Heart right ventricle (tissue), 16 donors: ENCODE results near the gene HDAC10. TPM values are rescaled to one million over a fixed set of nuclear protein-coding genes. Genes with fewer than 3 reads are reported as not detected.

ENCODE experiments used
- ATAC-seq, 8 donors: fragments of 200-7000 bp; cut with Tn5 transposase; one replicate each; pipeline ENCODE4 v1.9.1; 2020; ENCODE audit warnings: mild to moderate bottlenecking in 8 of 8, moderate library complexity in 8 of 8, moderate number of reproducible peaks in 1 of 8
- DNase-seq, 2 donors: peaks; one replicate each; pipeline ENCODE4 v3.0.0-alpha.2; 2020
- H3K27ac ChIP-seq, 10 donors: fragments of 200-600 bp; sonication (generic) in 2 of 10; one replicate each; pipeline versions ENCODE4 v1.5.0 to v1.8.0; 2020 to 2022; ENCODE audit warnings: mild to moderate bottlenecking in 3 of 10
- H3K27me3 ChIP-seq, 7 donors: fragments of 200-600 bp; one replicate each; pipeline ENCODE4 v1.8.0; 2021 to 2022; ENCODE audit warnings: mild to moderate bottlenecking in 2 of 7
- H3K36me3 ChIP-seq, 9 donors: fragments of 200-600 bp; sonication (generic) in 1 of 9; one replicate each; pipeline versions ENCODE4 v1.5.0 to v1.8.0; 2020 to 2022; ENCODE audit warnings: mild to moderate bottlenecking in 2 of 9
- H3K4me1 ChIP-seq, 9 donors: fragments of 200-600 bp; sonication (generic) in 1 of 9; one replicate each; pipeline versions ENCODE4 v1.5.0 to v1.8.0; 2020 to 2022; ENCODE audit warnings: mild to moderate bottlenecking in 4 of 9
- H3K4me3 ChIP-seq, 10 donors: fragments of 200-600 bp; sonication (generic) in 2 of 10; one replicate each; pipeline versions ENCODE4 v1.5.0 to v1.8.0; 2020 to 2022; ENCODE audit warnings: mild to moderate bottlenecking in 7 of 10, moderate library complexity in 2 of 10
- H3K9me3 ChIP-seq, 11 donors: fragments of 200-600 bp in 10 of 11; sonication (generic) in 2 of 11; one replicate each; pipeline versions ENCODE4 v1.5.0 to v1.8.0; 2013 to 2022; ENCODE audit warnings: mild to moderate bottlenecking in 2 of 11, control low read depth in 1 of 11, moderate library complexity in 1 of 11
- WGBS, 2 donors: extraction: QIAGEN DNeasy Blood & Tissue Kit; methylation state at CpG; one replicate each; pipeline ENCODE4 v1.1.7; 2013; ENCODE audit warnings: inconsistent platforms in 1 of 2; 5-methylcytosine and 5-hydroxymethylcytosine counted together
- intact Hi-C, 10 donors: fragments of 100-400 bp; cut with DNase I; formaldehyde crosslinking; loops; one replicate each; pipeline versions ENCODE4 v1.11.1 to v1.14.2; 2022
- polyA plus RNA-seq, 2 donors: library from polyadenylated mRNA; stranded (reverse); fragments of 200-250 nt; gene quantifications; one replicate each; pipeline ENCODE4 v1.2.3, GENCODE V29; 2013
- total RNA-seq, 10 donors: library from RNA; stranded (reverse); fragmentation: NEBNext Ultra II Directional in 3 of 10; extraction: Animal tissue kit (Norgen Biotek cat#: 25700) in 3 of 10; gene quantifications; one replicate each; pipeline versions ENCODE4 v1.2.1 to v1.2.4, GENCODE V29; 2021 to 2023
- TF ChIP-seq, protein P1 (sequence below), 9 donors: fragments of 200-600 bp; sonication (generic) in 2 of 9; IDR thresholded peaks; one replicate each; pipeline versions ENCODE4 v1.5.0 to v1.8.0; 2021 to 2022; ENCODE audit warnings: antibody characterized with exemption in 9 of 9, mild to moderate bottlenecking in 5 of 9, moderate library complexity in 1 of 9
- donor health status: Arrhythmogenic right ventricular cardiomyopathy.
- donor health status: ischemic (EF 13 %, LVEDD 7.1; RV severe dilation, severe dysfunction).
- donor health status: healthy with polysubstance abuse.
- donor health status: DM: no; HTN: yes; CAD: no.
- donor health status: DM: no; HTN: no; CAD: no.
- donor health status: ischemic (EF 25% LVEDD 6.9; RV normal size, moderate dysfunction).
- donor health status: ischemic (EF 25% LVEDD 5.7; RV mildly dilated, moderate dysfunction).
- donor health status: healthy.
- donor health status: DM: yes; HTN: yes; CAD: no.
- donor health status: Ischemic cardiomyopathy.
- donor health status: ischemic (EF 35%, LVEDD 5.7; RV mildly dilated, moderate dysfunction).
- donor health status: nonischemic (EF 11% LVEDD 7.7; RV severe dilation, severe dysfunction).
- donor health status: DM: yes; HTN: yes; CAD: no.
- donor health status: PGD.
- donor health status: ischemic (EF 29% LVEDD 5.4; RV normal size, mild dysfunction).
- donor health status: nonischemic (EF 23%, LVEDD 6.1; RV moderate dilation, normal function).

Gene HDAC10
- total and polyA plus RNA-seq, 12 donors: 7.1 to 20.3 (median 10.3) TPM

DNA sequence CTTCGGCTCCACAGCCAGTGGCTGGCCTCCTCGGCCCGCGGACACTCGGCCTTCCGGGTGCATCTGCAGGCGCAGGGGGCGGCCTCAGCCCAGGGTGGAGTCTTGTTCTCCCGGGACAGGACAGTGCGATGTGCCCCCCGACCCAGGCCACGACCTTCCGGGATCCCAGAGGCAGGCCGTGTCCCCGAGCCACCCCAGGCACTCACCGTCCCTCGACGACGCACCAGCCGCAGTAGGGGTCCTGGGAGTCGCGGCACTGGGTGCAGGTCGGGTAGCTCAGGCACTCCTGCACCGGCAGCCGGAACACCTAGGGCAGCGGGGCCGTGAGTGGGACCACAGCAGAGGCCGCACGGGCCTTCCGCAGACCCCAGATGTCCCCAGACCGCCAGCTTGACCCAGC, 36.7 kb upstream of the HDAC10 start:
- TF ChIP-seq, protein P1, sequence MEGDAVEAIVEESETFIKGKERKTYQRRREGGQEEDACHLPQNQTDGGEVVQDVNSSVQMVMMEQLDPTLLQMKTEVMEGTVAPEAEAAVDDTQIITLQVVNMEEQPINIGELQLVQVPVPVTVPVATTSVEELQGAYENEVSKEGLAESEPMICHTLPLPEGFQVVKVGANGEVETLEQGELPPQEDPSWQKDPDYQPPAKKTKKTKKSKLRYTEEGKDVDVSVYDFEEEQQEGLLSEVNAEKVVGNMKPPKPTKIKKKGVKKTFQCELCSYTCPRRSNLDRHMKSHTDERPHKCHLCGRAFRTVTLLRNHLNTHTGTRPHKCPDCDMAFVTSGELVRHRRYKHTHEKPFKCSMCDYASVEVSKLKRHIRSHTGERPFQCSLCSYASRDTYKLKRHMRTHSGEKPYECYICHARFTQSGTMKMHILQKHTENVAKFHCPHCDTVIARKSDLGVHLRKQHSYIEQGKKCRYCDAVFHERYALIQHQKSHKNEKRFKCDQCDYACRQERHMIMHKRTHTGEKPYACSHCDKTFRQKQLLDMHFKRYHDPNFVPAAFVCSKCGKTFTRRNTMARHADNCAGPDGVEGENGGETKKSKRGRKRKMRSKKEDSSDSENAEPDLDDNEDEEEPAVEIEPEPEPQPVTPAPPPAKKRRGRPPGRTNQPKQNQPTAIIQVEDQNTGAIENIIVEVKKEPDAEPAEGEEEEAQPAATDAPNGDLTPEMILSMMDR (IDR thresholded peaks at IDR 0.05): no peak
- whole genome bisulfite sequencing, 2 donors: 94 to 96% methylated on average over 29 to 31 of the region's 31 CpGs
- no peak overlapping the region for H3K27ac ChIP-seq
- intact Hi-C loops: loop anchor here in 1 of 10 donors (5.0 kb wide), 1 partner anchor 35 kb away; no protein-coding TSS in a partner anchor
- H3K27me3 ChIP-seq: no peaks in the 10 kb centered on the region
- H3K36me3 ChIP-seq: peaks cover 4 to 91% (median 56%) of the 10 kb centered on the region in 9 donors
- no peak for ATAC-seq
- no peak overlapping the region for H3K4me3 ChIP-seq
- H3K9me3 ChIP-seq: no peaks in the 10 kb centered on the region
- no peak for DNase-seq
- H3K4me1 ChIP-seq: peaks cover 3 to 11% (median 5%) of the 10 kb centered on the region in 9 donors

DNA sequence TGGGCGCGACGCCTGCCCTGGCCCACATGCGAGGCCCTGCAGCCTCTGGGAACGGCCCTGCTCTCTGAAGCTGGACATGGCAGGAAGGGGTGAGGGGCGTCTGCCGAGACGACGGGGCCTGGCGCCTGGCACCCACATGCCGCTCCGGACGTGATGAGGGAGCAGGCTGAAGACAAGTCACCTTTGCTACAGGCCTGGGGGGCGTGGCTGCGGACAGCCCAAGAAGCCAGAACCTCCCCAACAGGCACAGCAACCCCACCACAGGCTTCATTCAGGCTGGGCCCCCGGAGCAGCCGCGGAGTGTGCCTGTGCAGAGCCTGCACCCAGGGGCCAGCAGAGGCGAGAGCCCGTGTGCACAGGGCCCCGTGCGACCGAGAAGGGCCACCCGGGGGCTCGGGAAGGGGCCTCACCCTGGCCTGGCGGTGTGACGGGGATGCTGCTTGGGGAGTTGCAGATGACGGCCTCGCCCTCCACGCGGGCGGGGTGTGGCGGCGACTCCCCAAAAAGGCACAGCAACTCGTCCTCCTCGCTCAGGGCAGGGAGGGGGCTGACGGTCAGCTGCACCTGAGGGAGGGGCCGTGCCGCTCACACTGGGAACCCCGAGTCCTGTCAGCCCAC, 35.7 kb upstream of the HDAC10 start:
- Histone ChIP-seq H3K9me3 (no peaks in the 10 kb centered on the region), H3K36me3 (peaks cover 7 to 94% (median 62%) of the 10 kb centered on the region in 9 donors), H3K4me1 (peaks cover 0 to 12% (median 0%) of the 10 kb centered on the region in 9 donors), H3K27ac (no peak overlapping the region), H3K4me3 (no peak overlapping the region), H3K27me3 (no peaks in the 10 kb centered on the region)
- DNase-seq (no peak), ATAC-seq (no peak)
- WGBS, 2 donors: 92 to 93% methylated on average over 40 of the region's 40 CpGs
- intact Hi-C loops: loop anchor here in 1 of 10 donors (5.0 kb wide), 1 partner anchor 35 kb away; no protein-coding TSS in a partner anchor
- TF ChIP-seq, protein P1 (IDR thresholded peaks at IDR 0.05): no peak

DNA sequence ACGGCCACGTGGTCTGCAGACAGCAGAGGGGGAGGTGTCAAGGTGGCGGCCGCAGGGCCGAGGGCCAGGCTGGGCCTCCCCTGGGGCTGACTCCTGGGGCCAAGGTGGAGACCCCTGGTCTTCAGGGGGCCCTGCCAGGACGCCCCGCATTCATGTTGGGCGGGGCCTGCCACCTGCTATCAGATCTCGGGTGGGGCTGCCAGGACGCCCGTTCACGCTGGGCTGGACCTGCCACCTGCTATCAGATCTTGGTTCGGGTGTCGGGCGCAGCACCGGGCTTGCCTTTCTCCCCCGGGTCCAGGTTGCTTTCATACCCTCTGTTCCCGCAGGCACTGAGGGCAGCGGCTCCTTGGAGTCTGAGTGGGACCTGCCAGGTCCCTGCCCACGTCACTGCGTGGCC, 35.2 kb upstream of the HDAC10 start:
- intact Hi-C loops: loop anchor here in 1 of 10 donors (5.0 kb wide), 1 partner anchor 36 kb away; no protein-coding TSS in a partner anchor
- ATAC-seq: no peak
- no peak for DNase-seq
- H3K36me3 ChIP-seq: peaks cover 7 to 95% (median 67%) of the 10 kb centered on the region in 9 donors
- TF ChIP-seq, protein P1 (IDR thresholded peaks at IDR 0.05): no peak
- 90 to 91% methylated on average over 21 of the region's 21 CpGs for WGBS, 2 donors
- no peak overlapping the region for H3K27ac ChIP-seq
- no peaks in the 10 kb centered on the region for H3K27me3 ChIP-seq
- no peak overlapping the region for H3K4me3 ChIP-seq
- H3K4me1 ChIP-seq: peaks cover 0 to 15% (median 0%) of the 10 kb centered on the region in 9 donors
- H3K9me3 ChIP-seq: no peaks in the 10 kb centered on the region

GRCh38 chr22:50285568-50286229, 34.6 kb upstream of the HDAC10 start:
- no peaks in the 10 kb centered on the region for H3K9me3 ChIP-seq
- H3K27me3 ChIP-seq: no peaks in the 10 kb centered on the region
- H3K4me1 ChIP-seq: peaks cover 0 to 15% (median 0%) of the 10 kb centered on the region in 9 donors
- ATAC-seq (no peak), DNase-seq (no peak)
- H3K27ac ChIP-seq: no peak overlapping the region
- WGBS, 2 donors: 93 to 96% methylated on average over 27 to 30 of the region's 34 CpGs
- intact Hi-C loops: loop anchor here in 1 of 10 donors (5.0 kb wide), 1 partner anchor 37 kb away; no protein-coding TSS in a partner anchor
- H3K4me3 ChIP-seq: no peak overlapping the region
- H3K36me3 ChIP-seq: peaks cover 7 to 95% (median 73%) of the 10 kb centered on the region in 9 donors
- TF ChIP-seq, protein P1 (IDR thresholded peaks at IDR 0.05): no peak
